HG03108 (cell line): ENCODE results near the gene FXN.

Experiments used
- ATAC-seq: cut with Tn5 transposase; IDR thresholded peaks from one replicate; pipeline ENCODE4 v1.9.1; 2021; ENCODE audit warnings: moderate library complexity; ENCODE audit not compliant: unreplicated experiment

FXN gene

DNA sequence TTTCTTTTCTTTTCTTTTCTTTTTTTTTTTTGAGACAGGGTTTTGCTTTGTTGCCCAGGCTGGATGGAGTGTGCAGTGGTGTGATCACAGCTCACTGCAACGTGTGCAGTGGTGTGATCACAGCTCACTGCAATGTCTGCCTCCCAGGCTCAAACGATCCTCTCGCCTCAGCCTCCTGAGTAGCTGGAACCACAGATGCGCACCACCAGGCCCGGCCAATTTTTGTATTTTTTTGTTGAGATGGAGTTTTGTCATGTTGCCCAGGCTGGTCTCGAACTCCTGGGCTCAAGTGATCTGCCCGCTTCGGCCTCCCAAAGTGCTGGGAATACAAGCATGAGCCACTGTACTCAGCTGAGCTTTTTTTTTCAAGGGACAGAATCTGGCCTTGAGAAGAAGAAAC lies 101.8 kb downstream of the FXN start:
- no peak for ATAC-seq

DNA sequence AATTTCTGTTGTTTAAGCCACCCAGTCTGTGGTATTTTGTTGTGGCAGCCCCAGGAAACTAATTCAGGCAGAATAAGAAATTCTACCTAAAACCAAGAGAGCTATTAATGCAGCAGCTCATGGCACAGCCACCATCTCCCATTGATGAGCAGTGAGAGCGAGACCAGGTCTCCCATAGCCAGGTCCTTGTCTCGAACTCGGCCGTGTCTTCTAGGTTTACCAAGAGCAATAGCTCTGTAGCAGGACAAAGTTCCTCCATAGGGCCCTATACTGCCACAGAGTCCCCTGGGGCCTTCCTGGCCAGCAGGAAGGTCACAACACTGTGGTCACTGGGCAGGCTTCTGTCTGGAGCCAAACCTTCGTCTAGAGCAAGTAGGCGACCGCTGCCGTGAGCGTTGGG lies 104.0 kb downstream of the FXN start:
- ATAC-seq, result no peak

GRCh38 chr9:69140123-69140735 lies 104.7 kb downstream of the FXN start:
- no peak for ATAC-seq

- ATAC-seq, result no peak
Observed at GRCh38 chr9:69141851-69142250, 106.3 kb downstream of the FXN start.

- no peak for ATAC-seq
Observed at GRCh38 chr9:69143291-69143690, 107.7 kb downstream of the FXN start.

DNA sequence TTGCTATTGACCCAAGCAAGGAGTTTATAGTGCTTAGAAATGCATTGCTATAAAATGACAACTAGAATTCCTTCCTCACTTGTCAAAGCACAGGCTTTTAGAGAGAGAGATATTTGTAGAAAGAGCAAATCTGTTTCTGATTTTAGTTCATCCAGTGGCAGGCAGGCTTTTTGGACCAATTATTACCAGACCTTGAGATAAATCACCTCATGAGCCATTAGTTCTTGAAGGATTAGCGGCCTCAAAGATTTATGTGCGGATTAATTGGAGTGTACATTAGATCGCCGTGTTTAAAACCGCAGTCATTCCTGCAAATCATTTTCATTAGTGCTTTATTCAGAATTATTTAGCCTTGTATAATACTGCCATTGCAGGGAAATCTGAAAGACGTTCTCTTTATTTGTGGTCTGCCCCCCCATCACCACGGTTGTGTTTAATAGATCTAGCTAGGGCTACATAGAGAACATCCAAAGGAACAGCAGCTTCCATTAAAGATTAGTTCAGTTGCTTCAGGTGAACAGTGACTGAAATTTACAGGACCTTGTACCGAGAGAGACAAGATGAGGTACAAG lies 109.7 kb downstream of the FXN start:
- ATAC-seq, result no peak

DNA sequence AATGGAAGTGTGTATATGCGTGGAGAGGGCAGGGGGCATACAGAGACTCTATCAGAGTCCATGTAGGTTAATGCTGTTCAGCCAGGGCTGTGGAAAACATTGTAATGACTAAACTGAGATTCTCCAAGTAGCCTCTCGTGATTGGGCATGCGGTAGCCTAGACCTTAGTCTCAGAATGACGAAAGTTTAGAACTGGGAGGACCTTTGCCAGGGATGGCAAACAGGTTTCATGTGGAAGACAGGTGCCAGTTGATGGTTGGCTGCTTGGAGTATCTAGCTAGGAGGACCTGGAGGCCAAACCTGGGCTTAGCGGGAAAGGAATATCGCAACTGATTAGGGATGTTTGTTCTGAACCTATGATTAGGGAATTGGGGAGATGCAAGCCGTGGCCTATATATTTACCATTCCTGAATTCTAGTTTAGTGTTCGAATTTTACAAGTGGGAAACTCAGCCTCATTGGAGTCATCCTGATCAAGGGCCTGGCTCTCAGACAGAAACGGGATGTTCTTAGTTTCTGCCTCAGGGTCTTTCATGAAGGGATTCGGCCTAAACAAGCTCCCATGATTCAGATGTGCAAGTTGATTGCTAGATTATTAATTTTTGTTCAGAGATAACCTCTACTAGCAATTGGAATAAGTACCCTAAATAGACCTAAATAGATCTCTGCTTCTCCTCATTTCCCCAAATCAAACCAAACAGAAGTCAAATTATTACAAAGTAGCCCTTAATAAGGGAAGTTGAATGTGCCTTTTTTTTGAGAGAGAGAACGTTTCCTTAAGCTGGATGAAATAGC lies 111.7 kb downstream of the FXN start:
- ATAC-seq, result no peak

- ATAC-seq, result no peak
Observed at GRCh38 chr9:69149321-69149807, 113.8 kb downstream of the FXN start.
